B cell (primary cell): ENCODE results near the gene GTSF1L. TPM values are rescaled to one million over a fixed set of nuclear protein-coding genes. Genes with fewer than 3 reads are reported as not detected.

Experiments used
- ATAC-seq: fragments of 200-7000 bp; cut with Tn5 transposase; one replicate; pipeline ENCODE4 v1.10.0; 2021; ENCODE audit warnings: low read depth, mild to moderate bottlenecking, moderate number of reproducible peaks, moderate library complexity
- CTCF ChIA-PET: fragments of 350-600 bp; sonication (Branson Sonifier 250); formaldehyde crosslinking; loops from one replicate; lab custom pipeline; 2021; ENCODE audit warnings: antibody characterized with exemption, inconsistent platforms; lab: Charles Lee
- POLR2A ChIA-PET: fragments of 350-600 bp; sonication (Branson Sonifier 250); formaldehyde crosslinking; loops from one replicate; lab custom pipeline; 2021; ENCODE audit warnings: antibody characterized with exemption; lab: Charles Lee
- DNase-seq: peaks from one replicate; pipeline ENCODE4 v3.0.0; 2013
- H2AFZ ChIP-seq: 2 replicates; pipeline ENCODE4 v1.6.1; 2012; ENCODE audit warnings: mild to moderate bottlenecking, low read depth, low read length; ENCODE audit not compliant: insufficient read depth, poor library complexity, severe bottlenecking
- H3K27ac ChIP-seq, 2 donors: 1 replicate in 1 of 2; 2 replicates in 1 of 2; pipeline ENCODE4 v1.5.1; 2012 to 2013; ENCODE audit warnings: low read length in 2 of 2, mild to moderate bottlenecking in 2 of 2, moderate library complexity in 1 of 2
- H3K27me3 ChIP-seq, 4 experiments: fragments of 200-600 bp in 1 of 4; sonication (generic) in 1 of 4; replicated peaks in 1 of 4; 1 replicate in 2 of 4; 2 replicates in 2 of 4; pipeline versions ENCODE4 v1.6.1 to v1.7.0; 2013 to 2016; ENCODE audit warnings: low read length in 3 of 4, mild to moderate bottlenecking in 2 of 4, mixed read lengths in 1 of 4, moderate library complexity in 1 of 4; ENCODE audit not compliant: insufficient read depth in 4 of 4, control insufficient read depth in 3 of 4; ENCODE audit errors: control extremely low read depth in 1 of 4
- H3K36me3 ChIP-seq, 2 experiments: replicated peaks in 1 of 2; 1 replicate in 1 of 2; 2 replicates in 1 of 2; pipeline versions ENCODE4 v1.6.1 to v1.7.1; 2013; ENCODE audit warnings: low read length in 1 of 2; ENCODE audit not compliant: insufficient read depth in 2 of 2, control insufficient read depth in 1 of 2; ENCODE audit errors: control extremely low read depth in 1 of 2, extremely low read depth in 1 of 2
- H3K4me1 ChIP-seq, 2 donors: fragments of 200-600 bp in 1 of 2; sonication (generic) in 1 of 2; 1 replicate in 1 of 2; 2 replicates in 1 of 2; pipeline versions ENCODE4 v1.5.1 to v1.6.1; 2013 to 2017; ENCODE audit warnings: low read length in 2 of 2; ENCODE audit not compliant: control insufficient read depth in 2 of 2, insufficient read depth in 2 of 2
- H3K4me2 ChIP-seq: replicated peaks from 2 replicates; pipeline ENCODE3; 2012; ENCODE audit warnings: mild to moderate bottlenecking, low read depth, low read length; ENCODE audit not compliant: poor library complexity, severe bottlenecking
- H3K4me3 ChIP-seq, 5 experiments: fragments of 200-600 bp in 1 of 5; sonication (generic) in 1 of 5; 1 replicate in 3 of 5; 2 replicates in 2 of 5; pipeline versions ENCODE4 v1.5.1 to v1.7.0; 2011 to 2016; ENCODE audit warnings: low read length in 4 of 5, mild to moderate bottlenecking in 4 of 5, low read depth in 2 of 5, control low read depth in 1 of 5, moderate library complexity in 1 of 5; ENCODE audit not compliant: insufficient read depth in 1 of 5; ENCODE audit errors: control extremely low read depth in 1 of 5, extremely low read depth in 1 of 5
- H3K79me2 ChIP-seq: fragments of 200-600 bp; sonication (generic); one replicate; pipeline ENCODE4 v1.6.0; 2016; ENCODE audit warnings: low read length; ENCODE audit not compliant: control insufficient read depth, insufficient read depth
- H3K9ac ChIP-seq: fragments of 200-600 bp; sonication (generic); 2 replicates; pipeline ENCODE4 v1.6.1; 2017; ENCODE audit warnings: mild to moderate bottlenecking, low read length, moderate library complexity
- H3K9me3 ChIP-seq, 3 donors: one replicate each; pipeline versions ENCODE4 v1.6.1 to v1.7.1; 2013; ENCODE audit warnings: low read length in 2 of 3; ENCODE audit not compliant: control insufficient read depth in 2 of 3, insufficient read depth in 1 of 3; ENCODE audit errors: control extremely low read depth in 1 of 3
- H4K20me1 ChIP-seq: 2 replicates; pipeline ENCODE4 v1.6.0; 2012; ENCODE audit warnings: mild to moderate bottlenecking, low read length; ENCODE audit not compliant: insufficient read depth, control insufficient read depth, poor library complexity, severe bottlenecking
- H3K27ac Mint-ChIP-seq: one replicate; pipeline ENCODE4 v1.8.0; 2021; ENCODE audit warnings: mixed read lengths
- H3K27me3 Mint-ChIP-seq: one replicate; pipeline ENCODE4 v1.8.0; 2021; ENCODE audit warnings: mixed read lengths
- H3K4me1 Mint-ChIP-seq: one replicate; pipeline ENCODE4 v1.8.0; 2021; ENCODE audit warnings: mixed read lengths
- H3K4me3 Mint-ChIP-seq: one replicate; pipeline ENCODE4 v1.8.0; 2021; ENCODE audit warnings: mixed read lengths
- H3K9me3 Mint-ChIP-seq: one replicate; pipeline ENCODE4 v1.8.0; 2022; ENCODE audit warnings: mixed read lengths; ENCODE audit not compliant: insufficient read depth
- CTCF ChIP-seq: fragments of 200-600 bp; IDR thresholded peaks from one replicate; pipeline ENCODE4 v1.8.0; 2022; ENCODE audit warnings: antibody characterized with exemption, mild to moderate bottlenecking
- EZH2 ChIP-seq: IDR thresholded peaks from 2 replicates; pipeline ENCODE4 v1.6.1; 2012; ENCODE audit warnings: borderline replicate concordance, low read depth, mild to moderate bottlenecking, moderate library complexity, low read length; ENCODE audit not compliant: insufficient read depth, poor library complexity, severe bottlenecking
- WGBS: methylation state at CpG from one replicate; pipeline ENCODE4 v1.1.5; 2013; ENCODE audit warnings: missing lambda C conversion rate; ENCODE audit not compliant: insufficient coverage; 5-methylcytosine and 5-hydroxymethylcytosine counted together
- intact Hi-C: fragments of 100-400 bp; cut with micrococcal nuclease; formaldehyde crosslinking; loops from one replicate; pipeline ENCODE4 v1.10.0; 2022
- polyA plus RNA-seq: library from polyadenylated mRNA; depleted of rRNA; stranded (reverse); fragments of >200 nt; gene quantifications from 2 replicates; pipeline ENCODE4 v1.2.3, GENCODE V29; 2012
- total RNA-seq, 2 donors: library from RNA; stranded (reverse); fragments of 120-200 nt in 1 of 2; gene quantifications; 1 replicate in 1 of 2; 2 replicates in 1 of 2; pipeline versions ENCODE4 v1.2.3 to v1.2.4, GENCODE V29; 2013 to 2022

Gene GTSF1L
- total and polyA plus RNA-seq, 2 donors (not counting 1 experiment from before 2014, with no cell fraction given): 0.84 to 1.5 TPM

- Histone ChIP-seq H3K27ac (no peak overlapping the region), H3K9ac (no peak overlapping the region), H3K9me3 (peaks cover 0 to 8% (median 0%) of the 10 kb centered on the region in 3 donors), H3K27me3 (no peaks in the 10 kb centered on the region), H3K4me2 (no peak overlapping the region), H3K4me1 (peaks cover 5 to 17% of the 10 kb centered on the region in 2 donors), H3K4me3 (no peak overlapping the region), H4K20me1 (no peaks in the 10 kb centered on the region), H3K36me3 (no peaks in the 10 kb centered on the region), H3K79me2 (no peaks in the 10 kb centered on the region), H2AFZ (no peak overlapping the region)
- no peak for DNase-seq
- TF ChIP-seq CTCF (no peak), EZH2 (no peak)
- H3K27ac Mint-ChIP-seq: no peak overlapping the region
- no CpG with 5 or more reads among the region's 4 CpGs for WGBS
- H3K27me3 Mint-ChIP-seq: no peaks in the 10 kb centered on the region
- H3K4me1 Mint-ChIP-seq: peaks cover 20% of the 10 kb centered on the region
- H3K4me3 Mint-ChIP-seq: no peak overlapping the region
- no peaks in the 10 kb centered on the region for H3K9me3 Mint-ChIP-seq
- intact Hi-C loops: no loop called here
- no peak for ATAC-seq
- CTCF ChIA-PET: interaction anchor here (0.8 to 1.6 kb wide), 2 partner anchors 25 to 186 kb away, joined by 3 read pairs; no protein-coding TSS in a partner anchor
- POLR2A ChIA-PET: no interaction called here
Observed at GRCh38 chr20:43723186-43723585, 3.6 kb downstream of the GTSF1L start.

- Histone ChIP-seq H2AFZ (no peak overlapping the region), H3K36me3 (peaks cover 0 to 3% of the 10 kb centered on the region in 2 experiments)
- peak overlapping the region; percentile 42 for H3K4me3 Mint-ChIP-seq
Observed at GRCh38 chr20:43722153-43722505, 4.7 kb downstream of the GTSF1L start.

More at GRCh38 chr20:43722153-43722505, 4.7 kb downstream of the GTSF1L start:
- peaks cover 15% of the 10 kb centered on the region for H3K4me1 Mint-ChIP-seq
- POLR2A ChIA-PET: interaction anchor here (0.6 kb wide), 1 partner anchor 22 kb away, joined by 5 read pairs; no protein-coding TSS in a partner anchor
- Histone ChIP-seq H3K4me2 (peak overlapping the region; percentile 34), H4K20me1 (no peaks in the 10 kb centered on the region), H3K79me2 (no peaks in the 10 kb centered on the region), H3K27me3 (no peaks in the 10 kb centered on the region), H3K27ac (no peak overlapping the region), H3K4me3 (no peak overlapping the region), H3K9ac (no peak overlapping the region), H3K4me1 (peaks cover 0 to 11% of the 10 kb centered on the region in 2 donors), H3K9me3 (peaks cover 0 to 8% (median 0%) of the 10 kb centered on the region in 3 donors)
- H3K27ac Mint-ChIP-seq: peak overlapping the region; percentile 44
- DNase-seq (no peak), ATAC-seq (peak; percentile 28)
- CTCF ChIA-PET: interaction anchor here (1.6 kb wide), 1 partner anchor 185 kb away, joined by 3 read pairs; no protein-coding TSS in a partner anchor
- no peaks in the 10 kb centered on the region for H3K9me3 Mint-ChIP-seq
- H3K27me3 Mint-ChIP-seq: no peaks in the 10 kb centered on the region
- 77% methylated on average over 2 of the region's 8 CpGs for WGBS
- TF ChIP-seq CTCF: no peak
- intact Hi-C loops: no loop called here
